ELF-1 (cell line): ENCODE results near the gene N4BP2L2.

Experiments used
- DNase-seq: peaks from one replicate; pipeline ENCODE4 v3.0.0-alpha.2; 2016; ENCODE audit warnings: low read depth, low spot score

Gene N4BP2L2

DNA sequence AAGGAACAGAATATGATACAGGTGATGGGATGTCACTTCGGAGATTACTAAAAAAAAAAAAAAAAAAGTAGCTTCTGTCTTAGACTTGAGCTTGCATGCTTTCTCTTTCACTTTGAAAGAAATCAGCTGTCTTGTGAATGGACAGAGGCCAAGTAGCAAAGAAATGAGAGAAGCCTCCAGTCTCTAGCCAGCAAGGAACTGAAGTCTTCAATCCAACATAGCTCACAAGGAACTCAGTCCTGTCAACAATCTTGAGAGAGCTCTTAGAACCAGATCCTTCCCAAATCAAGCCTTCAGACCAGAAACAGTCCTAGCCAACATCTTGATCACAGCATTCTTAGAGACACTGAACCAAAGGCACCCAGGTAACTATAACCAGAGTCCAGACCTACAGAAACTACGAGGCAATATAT lies 7.7 kb downstream of the N4BP2L2 start:
- no peak for DNase-seq

DNA sequence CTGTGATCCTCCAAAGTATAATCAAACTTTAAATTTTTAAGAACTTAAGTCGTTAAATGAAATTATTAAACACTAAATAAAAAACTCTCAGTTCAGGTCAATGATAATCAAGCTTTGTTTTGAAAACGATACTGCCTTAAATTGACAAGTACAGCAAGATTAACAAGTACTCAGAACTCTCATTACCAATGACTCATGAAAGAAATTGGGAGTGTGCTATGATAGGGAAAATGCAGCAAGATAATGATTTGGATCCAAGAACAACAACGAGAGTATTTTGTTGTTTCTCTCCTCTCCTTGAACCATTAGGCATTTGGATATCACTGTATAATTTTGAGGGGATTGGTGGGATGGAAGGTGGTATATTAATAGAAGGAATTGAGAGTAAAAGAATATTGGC lies 10.2 kb downstream of the N4BP2L2 start:
- DNase-seq, result no peak

DNA sequence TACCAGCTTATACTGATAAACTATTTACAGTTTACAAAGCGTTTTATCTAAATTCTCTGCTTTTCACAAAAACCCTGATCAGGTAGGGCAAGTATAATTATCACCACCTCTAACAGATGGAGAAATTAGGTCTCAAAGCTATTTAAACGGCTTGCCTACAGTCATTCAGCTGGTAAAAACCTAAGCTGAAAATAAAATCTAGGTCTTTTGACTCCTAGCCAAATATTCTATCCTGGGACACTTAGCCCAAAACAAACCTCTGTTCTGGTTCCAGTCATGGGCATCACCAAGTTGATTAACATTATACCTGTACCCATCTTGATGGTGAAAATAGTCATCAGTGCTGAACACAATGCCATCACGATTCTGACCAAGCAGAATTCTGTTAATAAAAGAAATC lies 11.4 kb downstream of the N4BP2L2 start:
- no peak for DNase-seq

DNA sequence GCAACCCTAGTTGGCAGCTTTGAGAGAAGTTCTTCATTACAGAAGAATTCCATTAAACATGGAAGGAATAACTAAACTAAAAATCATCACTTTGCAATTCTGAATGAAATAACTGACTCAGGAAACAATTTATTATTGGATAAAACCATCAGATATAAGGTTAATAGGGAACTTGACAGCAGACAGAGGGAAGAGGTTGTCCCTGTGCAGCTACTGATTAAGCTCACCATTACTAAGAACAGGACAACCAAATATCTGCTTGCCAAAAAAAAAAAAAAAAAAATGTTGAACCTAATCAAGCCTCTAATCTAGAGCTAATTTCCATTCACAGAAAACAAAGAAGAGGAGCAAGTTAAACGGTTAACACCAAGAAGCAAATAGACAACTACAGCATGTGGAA lies 12.8 kb downstream of the N4BP2L2 start:
- no peak for DNase-seq

DNA sequence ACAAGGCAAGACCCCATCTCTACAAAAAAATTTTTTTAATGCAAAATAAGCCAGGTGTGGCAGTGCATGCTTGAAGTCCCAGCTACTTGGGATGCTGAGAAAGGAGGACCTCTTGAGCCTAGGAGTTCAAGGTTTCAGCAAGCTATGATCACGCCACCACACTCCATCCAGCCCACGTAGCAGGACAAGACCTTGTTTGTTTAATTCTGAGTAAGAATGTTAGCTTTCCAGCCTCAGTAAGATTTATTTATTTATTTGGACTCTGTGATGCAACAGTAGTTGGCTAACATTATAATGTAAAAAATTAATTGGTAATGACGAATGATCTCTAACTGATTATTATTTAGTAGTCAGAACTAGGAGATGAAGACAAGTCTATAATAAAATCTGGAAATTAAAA lies 23.3 kb downstream of the N4BP2L2 start:
- DNase-seq, result no peak

DNA sequence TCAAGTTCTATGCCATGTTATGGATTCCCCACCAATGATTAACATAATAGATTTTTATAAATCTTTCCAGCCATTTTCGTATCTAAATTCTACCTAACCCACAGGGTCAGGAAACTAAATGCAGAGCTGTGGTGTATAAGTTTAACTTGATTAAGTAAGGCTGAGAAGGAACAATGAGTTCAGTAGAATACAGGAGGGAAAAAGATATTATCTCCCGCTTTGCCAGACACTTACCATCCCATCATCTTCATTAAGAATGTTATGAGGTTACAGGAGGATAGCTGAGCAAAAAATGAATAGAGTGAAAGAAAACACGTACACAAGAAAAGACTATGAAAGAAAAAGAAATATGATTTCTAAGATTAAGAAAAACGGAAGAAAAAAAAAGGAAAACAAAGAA lies 27.1 kb downstream of the N4BP2L2 start:
- DNase-seq, result no peak

DNA sequence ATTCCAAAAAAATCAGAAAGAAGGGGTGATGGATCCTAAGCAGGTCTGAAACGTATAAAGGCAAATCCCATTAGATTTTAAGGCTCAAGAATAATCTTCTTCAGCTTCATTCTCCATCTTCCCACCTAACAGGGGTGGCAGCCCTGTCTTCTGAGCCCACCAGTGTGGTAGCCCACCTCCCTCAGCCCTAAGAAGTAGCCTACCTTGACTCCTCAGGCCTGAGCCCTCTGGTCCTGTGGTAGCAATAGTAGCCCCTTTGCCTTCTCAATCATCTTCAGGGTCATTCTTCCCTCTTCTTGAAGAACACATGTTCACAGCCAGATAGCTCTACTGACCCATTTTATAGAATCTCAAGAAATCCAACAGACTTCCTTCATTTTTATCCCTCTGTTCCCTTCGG lies 33.7 kb downstream of the N4BP2L2 start:
- no peak for DNase-seq

DNA sequence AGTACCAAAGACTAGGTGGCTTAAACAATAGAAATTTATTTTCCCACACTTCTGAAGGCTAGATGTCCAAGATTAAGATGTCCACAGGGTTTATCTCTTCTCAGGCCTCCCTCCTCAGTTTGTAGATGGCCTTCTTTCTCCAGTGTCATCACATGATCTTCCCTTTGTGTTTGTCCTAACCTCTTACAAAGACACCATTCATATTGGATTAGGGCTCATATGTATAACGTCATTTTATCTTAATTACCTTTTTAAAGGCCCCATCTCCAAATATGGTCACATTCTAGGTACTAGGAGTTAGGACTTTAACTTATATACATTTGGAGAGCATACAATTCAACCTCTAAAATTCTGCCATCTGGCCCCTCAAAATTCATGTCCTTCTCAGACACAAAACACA lies 34.3 kb downstream of the N4BP2L2 start:
- no peak for DNase-seq

DNA sequence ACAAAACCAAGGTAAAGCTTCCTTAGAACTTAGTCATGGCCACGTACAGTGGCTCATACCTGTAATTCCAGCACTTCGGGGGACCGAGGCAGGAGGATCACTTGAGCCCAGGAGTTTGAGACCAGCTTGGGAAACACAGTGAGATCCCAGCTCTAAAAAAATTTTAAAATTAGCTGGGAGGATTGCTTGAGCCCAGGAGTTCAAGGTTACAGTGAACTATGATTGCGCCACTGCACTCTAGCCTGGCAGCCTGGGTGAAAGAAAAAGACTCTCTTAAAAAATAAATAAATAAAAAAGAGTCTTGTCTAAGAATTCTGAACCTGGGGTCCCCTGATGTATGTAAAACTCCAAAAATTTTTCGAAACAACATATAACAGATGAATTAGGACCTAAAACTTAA lies 34.9 kb downstream of the N4BP2L2 start:
- no peak for DNase-seq

DNA sequence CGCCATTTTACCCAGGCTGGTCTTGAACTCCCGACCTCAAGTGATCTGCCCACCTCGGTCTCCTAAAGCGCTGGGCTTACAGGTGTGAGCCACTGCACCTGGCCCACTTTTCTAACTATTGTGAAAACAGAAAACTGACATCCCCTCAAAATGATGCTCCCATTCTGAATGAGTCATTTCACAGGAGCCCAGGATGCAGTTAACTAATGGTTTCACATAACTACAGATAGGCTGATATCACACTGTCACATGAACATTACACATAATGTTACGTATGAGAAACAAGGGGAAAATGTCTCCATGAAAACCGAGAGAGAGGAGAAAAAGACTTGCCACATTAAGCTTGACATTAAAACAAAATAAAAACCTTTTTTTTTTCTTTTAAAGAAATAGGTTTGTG lies 37.5 kb downstream of the N4BP2L2 start:
- DNase-seq, result no peak

DNA sequence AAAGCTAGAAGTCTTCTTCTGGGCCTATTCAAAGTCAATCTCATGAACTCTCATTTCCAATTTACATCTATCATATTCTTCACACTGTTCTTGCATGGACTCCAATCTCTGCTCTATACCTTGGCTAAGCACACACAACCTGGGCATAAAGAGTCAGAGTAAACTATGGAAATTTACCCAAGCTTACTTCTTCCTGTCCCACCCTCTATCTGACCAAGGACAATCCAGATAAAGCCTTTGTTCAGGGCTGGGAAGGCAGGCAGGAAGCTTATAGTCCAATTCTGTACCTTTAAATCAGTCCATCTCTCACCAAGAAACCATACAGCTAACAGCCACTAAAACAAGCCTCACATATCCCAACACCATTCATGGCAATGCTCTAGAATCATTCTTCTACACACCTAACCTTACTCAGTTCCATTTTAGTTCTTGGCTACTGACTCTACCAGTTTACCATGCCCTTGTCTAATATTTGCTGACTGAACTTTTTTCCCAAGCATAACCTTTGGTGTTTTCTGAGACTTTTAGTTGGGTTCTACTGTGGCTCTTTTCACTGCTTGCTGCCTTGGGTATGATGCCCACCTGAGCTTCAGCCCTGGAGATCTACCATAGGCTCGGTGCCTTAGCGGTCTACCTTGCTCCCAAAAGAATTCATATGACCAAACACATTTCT lies 38.9 kb downstream of the N4BP2L2 start:
- DNase-seq, result no peak

DNA sequence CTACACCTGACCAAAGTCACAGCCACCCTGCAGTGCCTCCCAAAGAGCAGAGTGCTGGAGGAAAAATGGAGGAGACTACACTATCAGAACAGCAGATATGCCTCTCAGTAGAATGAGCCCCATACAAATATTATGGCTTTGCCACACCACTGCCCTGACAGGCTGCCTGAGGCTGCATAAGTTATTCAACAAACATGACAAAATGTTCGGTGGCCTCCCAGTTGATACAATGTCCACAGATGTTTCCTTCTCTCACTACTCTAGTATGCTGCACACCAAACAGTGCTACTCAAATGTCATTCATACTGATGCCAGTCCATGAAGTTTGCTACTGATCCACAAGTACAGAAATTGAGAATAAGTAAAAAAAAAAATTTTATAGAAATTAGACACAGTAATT lies 41.0 kb downstream of the N4BP2L2 start:
- DNase-seq, result no peak

DNA sequence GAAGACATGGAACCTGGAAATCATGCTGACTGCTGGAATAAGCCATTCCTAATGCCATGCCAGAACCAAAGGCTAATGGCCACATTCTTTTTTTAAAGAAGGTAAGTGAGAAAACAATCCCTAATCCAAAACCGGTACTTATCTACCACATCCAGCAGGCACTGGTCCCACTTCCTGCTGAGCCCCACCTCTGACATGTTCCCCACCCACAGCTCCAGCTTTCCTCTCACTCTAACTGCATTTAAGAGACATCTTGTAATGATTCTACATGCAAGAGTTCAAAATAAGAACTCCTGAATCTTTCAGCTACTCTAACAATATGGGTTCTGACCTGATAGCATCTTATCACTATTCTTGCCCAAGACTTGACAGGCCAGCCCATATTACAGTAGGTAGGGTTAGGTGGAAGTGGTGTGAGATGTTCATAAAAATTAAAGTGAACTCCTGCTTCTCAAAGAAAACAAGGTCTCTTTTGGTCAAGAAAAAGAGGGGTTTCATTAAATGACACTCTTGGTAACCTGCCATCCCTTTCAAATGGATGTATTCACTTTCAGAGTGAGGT lies 41.9 kb downstream of the N4BP2L2 start:
- no peak for DNase-seq

DNA sequence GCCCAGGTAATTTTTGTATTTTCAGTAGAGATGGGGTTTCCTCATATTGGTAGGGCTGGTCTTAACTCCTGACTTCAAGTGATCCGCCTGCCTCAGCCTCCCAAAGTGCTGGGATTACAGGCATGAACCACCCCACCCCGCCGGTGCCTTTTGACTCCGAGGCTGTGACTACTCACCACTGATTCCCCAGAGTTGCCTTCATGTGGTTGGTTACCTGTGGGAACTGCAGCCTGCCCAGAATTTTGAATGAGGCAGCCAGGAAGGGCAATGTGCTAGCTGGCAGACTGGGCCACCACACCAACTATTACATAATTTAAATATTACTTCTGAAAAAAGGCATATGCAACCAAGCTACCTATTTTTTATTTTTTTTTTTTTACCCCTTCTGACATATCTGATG lies 42.8 kb downstream of the N4BP2L2 start:
- no peak for DNase-seq

DNA sequence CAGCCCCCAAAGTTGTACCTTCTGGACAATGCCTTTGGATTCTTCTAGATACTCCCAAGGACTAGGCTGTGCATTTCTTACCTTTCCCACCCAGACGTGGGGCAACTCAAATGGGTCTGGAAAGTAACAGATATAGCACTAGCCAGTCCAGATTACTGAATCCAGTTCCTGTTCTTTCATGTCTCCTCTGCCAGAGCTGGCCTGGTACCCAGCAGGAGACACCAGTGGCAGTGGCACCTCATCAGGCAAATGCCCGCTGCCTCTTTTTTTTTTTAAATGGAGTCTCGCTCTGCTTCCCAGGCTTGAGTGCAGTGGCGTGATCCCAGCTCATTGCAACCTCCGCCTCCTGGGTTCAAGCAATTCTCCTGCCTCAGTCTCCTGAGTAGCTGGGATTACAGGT lies 43.2 kb downstream of the N4BP2L2 start:
- no peak for DNase-seq

DNA sequence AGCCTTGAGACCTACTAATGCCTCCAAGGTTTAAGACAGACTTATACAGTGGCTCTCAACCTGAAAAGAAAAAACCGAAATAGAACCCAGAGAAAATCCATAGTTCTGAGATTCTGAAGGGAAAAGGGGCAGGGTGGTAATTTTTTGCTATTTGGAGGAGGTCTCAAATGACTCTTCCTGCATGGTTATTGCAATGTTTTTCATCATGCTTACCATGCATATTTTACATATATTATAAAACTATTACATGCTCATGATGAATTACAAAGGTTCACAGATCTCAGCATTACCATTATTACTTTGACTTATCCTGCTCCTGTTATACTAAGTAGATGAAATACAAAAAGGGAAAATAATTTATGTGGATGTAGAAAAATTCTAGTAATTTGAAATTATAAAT lies 47.6 kb downstream of the N4BP2L2 start:
- no peak for DNase-seq

DNA sequence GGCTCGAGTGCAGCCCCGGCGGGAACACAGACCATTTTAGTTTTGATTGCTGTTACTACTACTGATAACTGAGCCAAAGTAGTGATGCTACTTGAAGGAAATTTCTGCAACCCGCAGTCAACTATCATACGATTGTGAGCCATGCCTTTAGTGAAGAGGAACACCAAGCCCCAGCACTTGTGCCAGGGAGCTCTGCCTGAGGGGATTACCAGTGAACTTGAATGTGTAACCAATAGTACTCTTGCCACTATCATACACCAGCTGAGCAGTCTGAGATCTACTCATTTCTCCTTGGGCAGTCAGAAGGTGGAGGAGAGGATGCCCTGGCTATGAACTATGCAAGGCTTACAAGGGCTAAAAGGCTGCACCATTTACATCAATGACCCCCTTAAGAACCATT lies 61.7 kb downstream of the N4BP2L2 start:
- DNase-seq, result no peak

DNA sequence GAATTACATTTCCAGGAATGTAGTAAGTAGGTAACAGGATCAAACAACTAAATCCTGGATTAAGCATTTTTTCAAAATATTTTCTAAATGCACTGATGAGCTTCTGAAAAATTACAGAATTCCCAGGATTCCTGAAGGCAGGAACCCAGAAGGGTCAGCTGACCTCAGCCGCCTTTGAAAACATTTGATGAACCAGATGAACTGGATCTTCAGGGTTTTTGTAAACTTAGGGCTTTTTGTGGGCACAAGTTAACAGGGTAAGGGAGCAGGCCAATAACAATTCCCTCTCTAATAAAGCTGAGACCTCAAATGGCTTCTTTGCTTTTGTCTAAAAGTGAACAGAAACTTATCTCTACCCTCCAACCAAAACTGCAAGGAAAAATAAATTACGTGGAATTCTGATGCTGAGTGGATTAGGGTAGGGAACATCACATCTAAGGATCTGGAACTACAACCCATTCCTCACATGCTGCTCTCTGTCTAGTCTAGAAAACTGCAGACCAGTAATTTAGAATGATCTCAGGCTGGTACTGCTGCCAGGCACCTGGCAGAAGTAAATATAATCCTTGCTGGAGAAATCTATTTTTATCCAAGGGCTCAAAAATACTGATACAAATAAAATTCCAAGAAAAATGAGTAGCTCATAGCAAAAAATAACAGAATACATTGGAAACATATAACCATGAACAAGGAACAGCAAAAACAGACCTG lies 62.4 kb downstream of the N4BP2L2 start:
- peak; percentile 38 for DNase-seq

DNA sequence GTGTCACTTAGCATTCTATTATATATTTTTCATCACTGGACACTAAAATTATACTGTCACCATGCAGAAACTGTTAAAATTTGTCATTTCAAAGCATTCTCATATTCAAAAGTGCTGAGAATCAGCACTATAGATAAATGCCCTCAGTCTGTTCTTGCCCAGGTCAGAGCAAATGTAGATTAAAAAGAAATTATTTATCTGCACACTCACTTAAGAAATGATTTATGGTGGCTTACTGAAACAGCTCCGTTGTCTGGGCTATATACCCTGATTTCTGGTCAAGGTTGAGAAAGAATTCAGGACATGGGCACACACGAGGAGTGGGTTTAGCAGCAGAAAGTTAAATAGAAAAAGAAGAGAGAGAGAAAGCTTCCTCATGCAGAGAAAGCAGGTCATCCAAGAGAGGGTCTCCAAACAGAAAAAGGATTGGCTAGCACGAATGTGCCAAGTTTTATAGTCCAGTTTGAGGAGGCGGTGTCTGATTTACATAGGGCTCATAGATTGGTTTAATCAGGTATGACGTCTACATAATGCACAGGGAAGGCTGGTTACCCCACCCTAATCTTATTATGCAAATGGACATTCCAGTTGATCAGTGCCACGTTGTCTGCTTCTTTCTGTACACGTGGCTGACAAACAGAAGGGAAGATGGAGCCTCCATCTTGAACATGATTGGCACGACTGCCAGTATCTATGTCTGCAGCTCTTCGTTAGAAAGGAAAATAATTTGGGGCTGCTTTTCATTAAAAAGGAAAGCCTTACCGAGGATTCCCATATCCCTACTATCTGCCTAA lies 63.4 kb downstream of the N4BP2L2 start:
- no peak for DNase-seq

DNA sequence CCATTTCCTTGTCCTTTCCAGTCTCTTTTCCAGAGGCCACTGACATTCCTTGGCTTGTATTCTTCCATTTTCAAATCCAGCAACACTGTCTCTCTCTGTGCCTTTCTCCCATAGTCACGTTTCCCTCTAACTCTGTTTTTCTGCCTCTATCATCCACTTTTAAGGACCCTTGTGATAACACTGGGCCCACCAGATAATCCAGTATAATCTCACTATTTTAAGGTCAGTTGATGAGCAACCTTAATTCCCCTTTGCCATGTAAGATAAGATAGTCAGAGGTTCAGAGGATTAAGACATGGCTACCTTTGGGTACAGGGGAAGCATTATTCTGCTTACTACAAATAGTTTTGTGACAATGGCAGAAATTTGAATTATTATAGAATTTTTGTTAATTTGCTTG lies 64.9 kb downstream of the N4BP2L2 start:
- no peak for DNase-seq

DNA sequence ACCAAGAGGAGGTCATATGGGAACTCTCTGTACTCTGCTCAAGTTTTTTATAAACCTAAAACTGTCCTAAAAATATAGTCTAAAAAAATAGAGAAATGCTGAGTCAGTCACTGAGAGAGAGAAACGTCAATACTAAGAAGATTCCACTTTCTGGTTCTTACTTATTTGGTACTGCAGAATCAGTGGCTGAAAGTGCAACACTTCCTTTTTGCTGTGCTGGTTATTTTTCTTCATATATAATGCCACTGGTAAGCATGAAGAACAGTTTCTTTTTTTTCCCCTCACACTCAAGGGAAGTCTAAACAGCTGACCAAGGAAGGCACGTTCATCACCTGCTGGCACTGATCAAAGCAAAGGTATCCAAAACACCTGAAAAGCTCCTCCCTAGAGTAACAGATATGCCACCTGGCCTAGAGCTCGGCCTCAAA lies 66.4 kb downstream of the N4BP2L2 start:
- no peak for DNase-seq

DNA sequence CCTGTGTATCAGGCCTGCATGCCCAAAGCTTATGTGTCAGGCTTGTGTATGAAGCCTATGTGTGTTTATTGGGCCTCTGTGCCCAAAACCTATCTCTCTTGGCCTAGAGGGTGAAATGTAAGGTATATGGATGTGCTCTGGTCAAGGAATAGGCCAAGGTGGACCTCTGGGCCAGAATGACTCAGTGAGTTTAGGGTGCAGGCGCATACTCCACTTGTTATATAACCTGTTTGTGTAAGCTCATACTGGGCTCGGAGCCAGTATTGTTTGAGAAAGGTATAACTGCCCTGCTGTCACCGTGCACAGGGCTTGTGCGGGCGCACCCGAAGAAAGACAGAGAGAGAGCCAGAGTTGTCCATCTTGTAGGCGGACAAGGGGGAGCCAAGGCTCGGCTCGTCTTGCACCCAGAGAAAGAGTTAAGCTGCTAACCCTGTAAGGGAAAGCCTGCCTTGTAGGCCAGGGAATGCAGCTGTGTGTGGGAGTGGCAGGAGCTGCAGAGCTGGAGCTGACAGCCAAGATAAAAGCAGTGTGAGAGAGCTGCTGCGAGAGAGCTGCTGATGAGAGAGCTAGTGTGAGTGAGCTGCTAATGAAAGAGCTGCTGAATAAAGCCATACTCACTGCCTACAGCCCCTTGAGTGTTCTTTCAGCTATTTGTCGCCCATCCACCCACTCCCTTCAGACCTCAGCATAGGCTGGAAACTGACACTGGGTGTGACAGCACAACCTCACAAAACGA lies 67.2 kb downstream of the N4BP2L2 start:
- no peak for DNase-seq
